ENCODE measurements around the gene GTSE1. TPM values are rescaled to one million over a fixed set of nuclear protein-coding genes. Genes with fewer than 3 reads are reported as not detected.

Gene GTSE1
- total and polyA plus RNA-seq, 9 donors = 4.4 to 14.1 (median 10.8) TPM

DNA sequence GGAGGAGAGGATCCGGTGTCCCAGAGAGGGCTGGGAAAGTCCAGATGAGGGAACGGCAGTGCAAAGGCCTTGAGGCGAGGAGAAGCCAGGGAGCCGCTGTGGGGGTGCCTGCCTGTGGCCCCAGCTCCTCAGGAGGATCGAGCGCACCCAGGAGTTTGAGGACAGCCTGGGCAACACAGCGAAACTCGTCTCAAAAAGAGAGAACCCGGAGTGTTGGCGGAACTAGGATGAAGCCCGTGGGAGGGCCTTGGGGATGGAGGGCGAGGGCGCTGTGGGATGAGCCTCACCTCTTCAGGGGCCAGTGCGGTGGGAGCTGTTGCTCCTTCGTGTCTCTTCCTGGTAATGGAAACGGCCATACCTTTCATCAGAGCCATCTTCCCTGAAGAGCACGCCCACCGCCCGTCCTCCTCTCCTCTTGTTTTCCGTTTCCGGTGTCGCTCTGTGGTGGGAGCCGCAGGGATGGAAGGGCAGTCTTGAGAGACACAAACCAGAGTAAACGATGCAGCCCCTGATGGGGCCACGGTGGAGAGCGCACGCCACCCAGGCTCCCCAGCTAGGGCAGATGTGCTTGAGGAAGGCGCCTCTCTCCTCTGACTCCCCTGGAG is 54.6 kb downstream of the GTSE1 start:
- no peaks in the 10 kb centered on the region for H3K27me3 ChIP-seq (ENCODE audit: control insufficient read depth, insufficient read depth, low read length)
- peaks cover 84% of the 10 kb centered on the region for H3K36me3 ChIP-seq (ENCODE audit: control insufficient read depth, insufficient read depth, low read length)
- H3K4me3 ChIP-seq (ENCODE audit: low read length) = no peak overlapping the region
- 85% methylated on average over 25 of the region's 28 CpGs for WGBS (ENCODE audit: insufficient coverage)
- H3K27ac ChIP-seq (ENCODE audit: low read length) = no peak overlapping the region
- DNase-seq = no peak
- no peaks in the 10 kb centered on the region for H3K9me3 ChIP-seq (replicated peaks; ENCODE audit: control insufficient read depth, low read depth, low read length)
- H3K4me1 ChIP-seq (ENCODE audit: control insufficient read depth, insufficient read depth, low read length) = peaks cover 13% of the 10 kb centered on the region

DNA sequence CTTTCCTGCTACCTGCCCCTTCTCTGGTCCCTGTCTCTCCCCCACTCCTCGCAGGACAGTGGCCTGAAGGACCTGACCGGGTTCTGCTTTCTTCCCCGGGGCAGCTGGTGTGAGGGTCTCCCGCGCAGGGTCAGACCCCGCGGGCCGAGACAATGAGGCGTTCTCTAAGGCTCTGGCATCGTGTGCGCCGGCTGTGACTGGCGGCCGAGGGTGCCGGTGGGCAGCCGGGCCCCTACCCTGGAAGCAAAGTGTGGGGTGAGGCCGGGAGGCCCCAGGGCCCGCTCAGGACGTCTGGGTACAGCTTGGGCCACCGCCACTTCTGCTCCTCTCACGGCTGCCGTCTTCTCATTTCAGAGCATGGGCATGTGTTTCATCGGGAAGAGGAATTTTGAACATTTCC is 55.1 kb downstream of the GTSE1 start:
- no peaks in the 10 kb centered on the region for H3K27me3 ChIP-seq (ENCODE audit: control insufficient read depth, insufficient read depth, low read length)
- WGBS (ENCODE audit: insufficient coverage) = 91% methylated on average over 23 of the region's 23 CpGs
- peaks cover 84% of the 10 kb centered on the region for H3K36me3 ChIP-seq (ENCODE audit: control insufficient read depth, insufficient read depth, low read length)
- H3K27ac ChIP-seq (ENCODE audit: low read length) = no peak overlapping the region
- peaks cover 19% of the 10 kb centered on the region for H3K4me1 ChIP-seq (ENCODE audit: control insufficient read depth, insufficient read depth, low read length)
- DNase-seq = no peak
- no peaks in the 10 kb centered on the region for H3K9me3 ChIP-seq (replicated peaks; ENCODE audit: control insufficient read depth, low read depth, low read length)
- no peak overlapping the region for H3K4me3 ChIP-seq (ENCODE audit: low read length)

DNA sequence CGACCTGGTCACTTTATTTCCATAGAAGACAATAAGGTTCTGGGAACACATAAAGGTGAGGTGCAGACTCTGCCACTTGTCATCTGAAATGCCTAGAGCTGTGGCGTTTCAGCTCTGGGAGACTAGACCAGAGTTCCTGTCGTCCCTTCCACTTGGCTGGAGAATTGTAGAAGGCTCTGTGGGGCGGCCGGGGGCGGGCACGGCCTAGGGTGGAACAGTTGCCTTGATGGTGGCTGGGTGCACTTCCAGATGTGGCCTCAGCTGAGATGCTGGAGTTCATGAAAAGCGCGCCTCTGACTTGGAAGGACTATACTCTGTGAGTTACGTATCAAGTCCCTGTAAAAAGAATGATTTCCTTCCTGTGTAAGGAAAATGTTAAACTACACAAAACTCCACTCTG is 55.6 kb downstream of the GTSE1 start:
- Histone ChIP-seq H3K36me3 (ENCODE audit: control insufficient read depth, insufficient read depth, low read length) (peaks cover 85% of the 10 kb centered on the region), H3K4me1 (ENCODE audit: control insufficient read depth, insufficient read depth, low read length) (peaks cover 24% of the 10 kb centered on the region), H3K4me3 (ENCODE audit: low read length) (no peak overlapping the region), H3K27me3 (ENCODE audit: control insufficient read depth, insufficient read depth, low read length) (no peaks in the 10 kb centered on the region), H3K27ac (ENCODE audit: low read length) (no peak overlapping the region), H3K9me3 (replicated peaks; ENCODE audit: control insufficient read depth, low read depth, low read length) (no peaks in the 10 kb centered on the region)
- WGBS (ENCODE audit: insufficient coverage) = 81% methylated on average over 6 of the region's 10 CpGs
- no peak for DNase-seq

DNA sequence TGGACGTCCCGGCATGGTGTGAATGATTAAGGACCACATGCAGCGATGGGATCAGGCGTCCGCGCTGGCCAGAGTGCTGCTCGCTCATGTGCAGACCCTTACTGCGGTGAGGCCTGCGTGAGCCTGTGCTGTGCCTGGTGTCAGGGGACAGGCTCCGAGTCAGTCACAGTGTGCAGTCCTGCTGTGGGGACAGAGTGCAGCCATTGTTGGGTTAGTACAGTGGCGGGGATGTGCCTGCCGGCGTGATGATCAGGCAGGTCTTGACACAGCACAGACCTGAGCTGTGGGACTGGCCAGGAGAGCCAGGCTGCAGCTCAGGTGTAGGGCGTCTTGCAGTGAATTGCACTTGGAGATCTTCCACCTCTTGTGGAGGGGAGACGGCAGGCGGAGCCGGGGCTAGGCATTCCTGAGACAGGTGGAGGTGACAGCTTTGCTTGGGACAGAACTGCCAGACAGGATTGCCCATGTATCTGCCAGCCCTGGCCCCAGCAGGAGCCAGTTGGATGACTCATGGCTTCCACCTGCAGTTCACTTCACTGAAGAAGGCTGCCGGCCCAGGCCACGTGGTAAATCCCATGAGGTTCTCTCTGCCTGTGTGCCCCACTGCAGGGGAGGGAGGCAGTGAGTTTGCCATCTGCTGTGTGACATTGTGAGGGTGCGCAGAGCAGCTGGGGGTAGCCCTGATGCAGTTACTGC is 56.2 kb downstream of the GTSE1 start:
- H3K4me1 ChIP-seq (ENCODE audit: control insufficient read depth, insufficient read depth, low read length) = peaks cover 28% of the 10 kb centered on the region
- DNase-seq = peak; percentile 40
- H3K36me3 ChIP-seq (ENCODE audit: control insufficient read depth, insufficient read depth, low read length) = peaks cover 83% of the 10 kb centered on the region
- no peaks in the 10 kb centered on the region for H3K9me3 ChIP-seq (replicated peaks; ENCODE audit: control insufficient read depth, low read depth, low read length)
- H3K27me3 ChIP-seq (ENCODE audit: control insufficient read depth, insufficient read depth, low read length) = no peaks in the 10 kb centered on the region
- no peak overlapping the region for H3K4me3 ChIP-seq (ENCODE audit: low read length)
- WGBS (ENCODE audit: insufficient coverage) = 84% methylated on average over 20 of the region's 20 CpGs
- H3K27ac ChIP-seq (ENCODE audit: low read length) = no peak overlapping the region

DNA sequence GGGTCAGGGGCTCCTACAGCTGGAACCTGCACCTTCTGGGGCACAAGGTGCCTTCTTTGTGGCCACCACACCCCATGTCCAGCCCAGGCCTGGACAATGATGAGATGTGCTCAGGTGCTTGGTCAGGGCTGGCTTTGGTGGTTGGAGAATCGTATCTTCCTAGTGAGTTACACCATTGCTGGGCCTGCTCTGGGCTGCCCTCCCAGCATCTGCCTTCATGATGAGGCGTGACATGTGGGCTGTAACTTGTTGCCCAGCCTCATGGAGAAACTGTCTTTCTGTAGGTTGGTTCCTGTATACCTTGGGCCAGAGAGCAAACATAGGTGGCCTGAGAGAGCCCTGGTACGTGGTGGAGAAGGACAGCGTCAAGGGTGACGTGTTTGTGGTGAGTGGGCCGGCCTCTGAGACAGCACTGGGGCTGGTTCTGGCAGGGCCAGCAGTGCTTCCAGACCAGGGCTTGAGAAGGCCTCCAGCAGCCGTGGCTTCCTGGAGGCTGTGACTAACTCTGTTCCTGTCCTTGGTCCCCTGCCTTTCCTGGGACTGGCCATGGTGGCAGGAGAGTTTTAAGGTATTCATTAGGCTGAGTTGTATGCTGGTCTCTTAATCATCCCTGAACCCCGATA is 56.9 kb downstream of the GTSE1 start:
- H3K4me1 ChIP-seq (ENCODE audit: control insufficient read depth, insufficient read depth, low read length) = peaks cover 34% of the 10 kb centered on the region
- no peak overlapping the region for H3K4me3 ChIP-seq (ENCODE audit: low read length)
- H3K36me3 ChIP-seq (ENCODE audit: control insufficient read depth, insufficient read depth, low read length) = peaks cover 76% of the 10 kb centered on the region
- H3K27me3 ChIP-seq (ENCODE audit: control insufficient read depth, insufficient read depth, low read length) = no peaks in the 10 kb centered on the region
- H3K9me3 ChIP-seq (replicated peaks; ENCODE audit: control insufficient read depth, low read depth, low read length) = no peaks in the 10 kb centered on the region
- no peak overlapping the region for H3K27ac ChIP-seq (ENCODE audit: low read length)
- no peak for DNase-seq
- whole genome bisulfite sequencing (ENCODE audit: insufficient coverage) = 79% methylated on average over 7 of the region's 8 CpGs

DNA sequence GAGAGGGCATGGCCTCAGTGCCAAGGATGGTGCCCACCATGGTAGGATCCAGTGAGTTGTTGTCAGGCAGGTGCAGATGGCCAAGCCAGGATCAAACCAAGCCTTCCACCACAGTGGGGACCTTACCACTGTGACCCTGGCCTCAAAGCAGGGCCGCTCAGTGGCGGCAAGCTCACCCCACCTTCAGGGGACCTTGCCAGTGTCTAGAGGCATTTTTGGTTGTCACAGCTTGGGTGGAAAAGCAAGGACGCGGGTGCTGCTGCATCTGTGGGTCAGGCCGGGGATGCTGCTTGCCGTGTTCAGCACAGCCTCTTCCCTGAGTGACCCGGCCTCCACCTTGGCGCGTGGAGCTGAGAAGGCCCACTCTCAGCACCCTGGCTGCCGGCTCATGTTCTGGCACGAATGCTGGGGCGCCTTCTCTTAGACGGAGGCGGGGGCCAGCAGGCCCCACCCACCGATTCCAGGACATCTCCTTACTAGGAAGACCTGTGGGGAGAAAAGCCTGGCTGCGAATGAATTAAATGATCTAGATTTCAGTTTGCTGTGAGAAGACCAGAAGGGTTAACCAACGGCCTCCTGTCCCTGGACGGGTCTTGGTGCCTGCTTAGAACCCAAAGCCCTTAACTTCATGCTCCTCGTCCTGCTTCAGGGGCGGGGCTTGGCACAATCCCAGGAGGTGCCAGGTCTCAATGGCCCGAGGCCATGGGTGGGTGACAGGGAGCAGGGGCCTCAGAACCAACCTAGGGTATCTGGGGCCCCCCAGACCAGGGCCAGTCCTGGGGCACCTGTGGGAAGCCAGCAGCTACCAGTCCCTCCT is 57.7 kb downstream of the GTSE1 start:
- no peak overlapping the region for H3K27ac ChIP-seq (ENCODE audit: low read length)
- no peaks in the 10 kb centered on the region for H3K9me3 ChIP-seq (replicated peaks; ENCODE audit: control insufficient read depth, low read depth, low read length)
- DNase-seq = no peak
- 85% methylated on average over 14 of the region's 21 CpGs for WGBS (ENCODE audit: insufficient coverage)
- peaks cover 34% of the 10 kb centered on the region for H3K4me1 ChIP-seq (ENCODE audit: control insufficient read depth, insufficient read depth, low read length)
- no peak overlapping the region for H3K4me3 ChIP-seq (ENCODE audit: low read length)
- H3K36me3 ChIP-seq (ENCODE audit: control insufficient read depth, insufficient read depth, low read length) = peaks cover 74% of the 10 kb centered on the region
- H3K27me3 ChIP-seq (ENCODE audit: control insufficient read depth, insufficient read depth, low read length) = no peaks in the 10 kb centered on the region

DNA sequence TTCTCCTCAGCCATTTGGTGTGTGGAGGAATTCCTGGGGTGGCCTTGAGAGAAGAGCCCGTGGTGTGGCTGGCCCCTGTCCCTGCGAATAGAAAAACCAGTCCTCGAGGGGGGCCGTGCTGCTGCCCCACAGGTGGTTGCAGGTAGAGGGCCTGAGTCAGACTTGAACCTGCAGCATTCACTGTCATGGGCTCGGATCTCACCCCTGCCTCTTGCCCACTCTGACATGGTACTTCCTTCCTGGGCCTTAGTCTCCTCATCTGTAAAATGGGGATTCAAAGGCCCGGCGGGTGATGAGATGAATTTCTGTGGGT is 58.3 kb downstream of the GTSE1 start:
- WGBS (ENCODE audit: insufficient coverage) = 86% methylated on average over 5 of the region's 7 CpGs
- Histone ChIP-seq H3K36me3 (ENCODE audit: control insufficient read depth, insufficient read depth, low read length) (peaks cover 73% of the 10 kb centered on the region), H3K4me3 (ENCODE audit: low read length) (no peak overlapping the region), H3K27ac (ENCODE audit: low read length) (no peak overlapping the region), H3K4me1 (ENCODE audit: control insufficient read depth, insufficient read depth, low read length) (peaks cover 34% of the 10 kb centered on the region), H3K27me3 (ENCODE audit: control insufficient read depth, insufficient read depth, low read length) (no peaks in the 10 kb centered on the region), H3K9me3 (replicated peaks; ENCODE audit: control insufficient read depth, low read depth, low read length) (peaks cover under 1% of the 10 kb centered on the region)
- no peak for DNase-seq

DNA sequence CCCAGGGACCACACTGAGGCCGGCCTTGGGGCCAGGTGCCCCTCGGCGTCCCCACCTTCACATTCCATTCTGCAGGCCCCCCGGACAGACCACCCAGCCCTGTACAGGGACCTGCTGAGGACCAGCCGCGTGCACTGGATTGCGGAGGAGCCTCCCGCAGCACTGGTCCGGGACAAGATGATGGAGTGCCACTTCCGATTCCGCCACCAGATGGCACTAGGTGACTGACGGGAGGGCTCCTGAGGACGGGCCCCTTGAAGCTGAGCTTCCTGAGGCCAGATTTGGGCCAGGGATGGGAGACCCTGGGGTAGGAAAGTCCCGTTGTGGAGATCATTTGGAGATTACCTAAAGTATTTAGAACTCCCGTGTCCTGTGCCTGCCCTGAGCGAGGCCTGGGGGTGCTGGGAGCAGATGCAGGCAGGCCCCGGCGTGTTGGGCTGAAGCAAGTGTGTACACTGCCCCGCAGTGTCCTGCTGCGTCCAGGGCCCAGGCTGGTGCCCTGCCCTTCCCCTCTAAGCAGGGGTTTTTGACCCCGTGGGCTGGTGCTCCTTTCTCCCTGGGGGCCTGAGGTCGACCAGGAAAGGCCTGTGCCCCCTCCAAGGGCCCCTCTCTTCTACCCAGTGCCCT is 58.8 kb downstream of the GTSE1 start:
- peak; percentile 74 for DNase-seq
- Histone ChIP-seq H3K4me1 (ENCODE audit: control insufficient read depth, insufficient read depth, low read length) (peaks cover 34% of the 10 kb centered on the region), H3K27ac (ENCODE audit: low read length) (peak overlapping the region; percentile 84)

DNA sequence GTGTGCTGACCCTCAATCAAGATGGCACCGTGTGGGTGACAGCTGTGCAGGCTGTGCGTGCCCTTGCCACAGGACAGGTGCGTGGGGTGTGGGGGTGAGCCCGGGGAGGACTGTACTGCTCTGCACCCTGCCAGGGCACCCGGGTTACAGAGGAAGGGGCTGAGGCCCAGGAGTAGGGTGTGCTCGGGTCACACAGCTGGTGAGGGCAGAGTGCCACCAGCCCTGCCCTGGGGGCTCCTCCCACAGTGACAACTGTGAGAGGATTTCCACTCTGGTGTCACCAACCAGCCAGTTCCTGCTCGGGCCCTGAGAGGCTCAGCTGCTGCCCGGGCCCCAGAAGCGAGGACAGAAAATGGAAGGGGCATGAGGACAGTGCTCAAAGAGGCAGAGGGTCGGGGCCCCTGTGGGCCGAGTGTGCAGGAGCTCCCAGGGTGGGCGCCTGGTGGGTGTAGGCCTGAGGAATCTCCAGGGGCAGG is 59.4 kb downstream of the GTSE1 start:
- 91% methylated on average over 8 of the region's 12 CpGs for WGBS (ENCODE audit: insufficient coverage)
- Histone ChIP-seq H3K36me3 (ENCODE audit: control insufficient read depth, insufficient read depth, low read length) (peaks cover 62% of the 10 kb centered on the region), H3K4me3 (ENCODE audit: low read length) (no peak overlapping the region), H3K9me3 (replicated peaks; ENCODE audit: control insufficient read depth, low read depth, low read length) (peaks cover 7% of the 10 kb centered on the region), H3K27ac (ENCODE audit: low read length) (peak overlapping the region; percentile 84), H3K27me3 (ENCODE audit: control insufficient read depth, insufficient read depth, low read length) (no peaks in the 10 kb centered on the region), H3K4me1 (ENCODE audit: control insufficient read depth, insufficient read depth, low read length) (peaks cover 34% of the 10 kb centered on the region)
- DNase-seq = peak; percentile 70

More for the DNA sequence above, 58.8 kb downstream of the GTSE1 start:
- Histone ChIP-seq H3K27me3 (ENCODE audit: control insufficient read depth, insufficient read depth, low read length) (no peaks in the 10 kb centered on the region), H3K9me3 (replicated peaks; ENCODE audit: control insufficient read depth, low read depth, low read length) (peaks cover 3% of the 10 kb centered on the region), H3K4me3 (ENCODE audit: low read length) (no peak overlapping the region), H3K36me3 (ENCODE audit: control insufficient read depth, insufficient read depth, low read length) (peaks cover 68% of the 10 kb centered on the region)
- WGBS (ENCODE audit: insufficient coverage) = 31% methylated on average over 18 of the region's 22 CpGs
